HG02870 (cell line): ENCODE data around the gene RGL4.

ENCODE experiments used
- ATAC-seq: cut with Tn5 transposase; IDR thresholded peaks from one replicate; pipeline ENCODE4 v1.9.1; 2021; ENCODE audit warnings: mild to moderate bottlenecking, moderate library complexity; ENCODE audit not compliant: unreplicated experiment

Gene RGL4

GRCh38 chr22:23697031-23697970 lies 6.5 kb downstream of the RGL4 start:
- ATAC-seq = no peak

GRCh38 chr22:23698094-23698493 lies 7.3 kb downstream of the RGL4 start:
- ATAC-seq = no peak

- ATAC-seq = no peak
Measured at GRCh38 chr22:23698673-23699235, 7.9 kb downstream of the RGL4 start.

GRCh38 chr22:23700706-23701105 lies 9.9 kb downstream of the RGL4 start:
- ATAC-seq = no peak

GRCh38 chr22:23704062-23704461 lies 13.2 kb downstream of the RGL4 start:
- no peak for ATAC-seq

- ATAC-seq = no peak
Measured at GRCh38 chr22:23704829-23705228, 14.0 kb downstream of the RGL4 start.

- ATAC-seq = no peak
Measured at GRCh38 chr22:23705358-23705757, 14.5 kb downstream of the RGL4 start.

- ATAC-seq = no peak
Measured at GRCh38 chr22:23708270-23708669, 17.5 kb downstream of the RGL4 start.

GRCh38 chr22:23709107-23709506 lies 18.3 kb downstream of the RGL4 start:
- ATAC-seq = no peak

- no peak for ATAC-seq
Measured at GRCh38 chr22:23712256-23712655, 21.4 kb downstream of the RGL4 start.

GRCh38 chr22:23713696-23714595 lies 23.1 kb downstream of the RGL4 start:
- no peak for ATAC-seq

GRCh38 chr22:23714596-23715578 lies 24.1 kb downstream of the RGL4 start:
- ATAC-seq = no peak

- ATAC-seq = no peak
Measured at GRCh38 chr22:23715806-23716375, 25.1 kb downstream of the RGL4 start.

GRCh38 chr22:23716811-23717801 lies 26.3 kb downstream of the RGL4 start:
- ATAC-seq = peak; percentile 61

GRCh38 chr22:23718371-23719165 lies 27.8 kb downstream of the RGL4 start:
- no peak for ATAC-seq

GRCh38 chr22:23720855-23721254 lies 30.0 kb downstream of the RGL4 start:
- ATAC-seq = no peak

- no peak for ATAC-seq
Measured at GRCh38 chr22:23722160-23722559, 31.3 kb downstream of the RGL4 start.

GRCh38 chr22:23722724-23723123 lies 31.9 kb downstream of the RGL4 start:
- no peak for ATAC-seq
